Suprapubic skin (tissue), 4 donors: ENCODE results near the gene ZCCHC24. TPM values are rescaled to one million over a fixed set of nuclear protein-coding genes. Genes with fewer than 3 reads are reported as not detected.
A peak's percentile ranks its signal among the peaks of the same experiment; 100 is the strongest.

Source experiments
- DNase-seq, 2 donors: peaks; one replicate each; pipeline ENCODE4 v3.0.0-alpha.2; 2019; ENCODE audit warnings: low spot score in 2 of 2
- H3K27ac ChIP-seq: fragments of 200-600 bp; sonication (generic); one replicate; pipeline ENCODE4 v1.5.1; 2019
- H3K27me3 ChIP-seq: fragments of 200-600 bp; sonication (generic); one replicate; pipeline ENCODE4 v1.5.1; 2019
- H3K36me3 ChIP-seq: fragments of 200-600 bp; sonication (generic); one replicate; pipeline ENCODE4 v1.5.1; 2019
- H3K4me1 ChIP-seq: fragments of 200-600 bp; sonication (generic); one replicate; pipeline ENCODE4 v1.5.1; 2019
- H3K4me3 ChIP-seq: fragments of 200-600 bp; sonication (generic); one replicate; pipeline ENCODE4 v1.5.1; 2019; ENCODE audit warnings: mild to moderate bottlenecking
- H3K9me3 ChIP-seq: fragments of 200-600 bp; sonication (generic); one replicate; pipeline ENCODE4 v1.5.1; 2019
- CTCF ChIP-seq, 2 donors: fragments of 200-600 bp in 1 of 2; fragments of 450-650 bp in 1 of 2; sonication (generic) in 1 of 2; IDR thresholded peaks; one replicate each; pipeline ENCODE4 v1.5.1; 2016 to 2019; ENCODE audit warnings: antibody characterized with exemption in 2 of 2, mild to moderate bottlenecking in 1 of 2, moderate library complexity in 1 of 2
- EP300 ChIP-seq: sonication (generic); formaldehyde crosslinking; IDR thresholded peaks from one replicate; pipeline ENCODE4 v1.6.1; 2017; ENCODE audit warnings: antibody characterized with exemption
- POLR2A ChIP-seq, 2 donors: fragments of 450-650 bp; IDR thresholded peaks; one replicate each; pipeline ENCODE4 v1.6.1; 2017; ENCODE audit warnings: antibody characterized with exemption in 2 of 2, mild to moderate bottlenecking in 2 of 2, moderate library complexity in 2 of 2
- POLR2AphosphoS5 ChIP-seq, 3 donors: sonication (generic); formaldehyde crosslinking; IDR thresholded peaks; one replicate each; pipeline ENCODE4 v1.6.1; 2017; ENCODE audit warnings: antibody characterized with exemption in 3 of 3
- whole genome bisulfite sequencing: methylation state at CpG from one replicate; pipeline ENCODE4 v1.1.5; 2018; 5-methylcytosine and 5-hydroxymethylcytosine counted together
- total RNA-seq, 4 donors: library from RNA; depleted of rRNA; stranded (reverse); fragments of >200 nt; gene quantifications; one replicate each; pipeline ENCODE4 v1.1.0, GENCODE V29; 2016

Gene ZCCHC24
- total RNA-seq, 4 donors from 2014 or later = 8.9 to 17.3 (median 12.8) TPM

- peaks cover 49% of the 10 kb centered on the region for H3K4me1 ChIP-seq
- H3K4me3 ChIP-seq = no peak overlapping the region
- H3K36me3 ChIP-seq = peaks cover 15% of the 10 kb centered on the region
- DNase-seq = peak in 1 of 2 donors; percentile 58
- no peaks in the 10 kb centered on the region for H3K9me3 ChIP-seq
- H3K27ac ChIP-seq = no peak overlapping the region
- 82% methylated on average over 5 of the region's 5 CpGs for WGBS
- TF ChIP-seq POLR2AphosphoS5 (IDR thresholded peaks at IDR 0.05) (no peak), POLR2A (IDR thresholded peaks at IDR 0.05) (no peak), CTCF (IDR thresholded peaks at IDR 0.05) (no peak), EP300 (no peak)
- no peaks in the 10 kb centered on the region for H3K27me3 ChIP-seq
These were observed 100.0 kb downstream of the ZCCHC24 start for GRCh38 chr10:79345241-79346011.

- Histone ChIP-seq H3K4me1 (peaks cover 48% of the 10 kb centered on the region), H3K27ac (no peak overlapping the region), H3K27me3 (no peaks in the 10 kb centered on the region), H3K36me3 (peaks cover 7% of the 10 kb centered on the region), H3K9me3 (no peaks in the 10 kb centered on the region), H3K4me3 (no peak overlapping the region)
- TF ChIP-seq POLR2AphosphoS5 (IDR thresholded peaks at IDR 0.05) (no peak), CTCF (IDR thresholded peaks at IDR 0.05) (no peak), EP300 (no peak), POLR2A (IDR thresholded peaks at IDR 0.05) (no peak)
- peak in 1 of 2 donors; percentile 35 for DNase-seq
- WGBS = 85% methylated on average over 3 of the region's 3 CpGs
These were observed 100.8 kb downstream of the ZCCHC24 start for GRCh38 chr10:79344502-79345195.

- TF ChIP-seq CTCF (IDR thresholded peaks at IDR 0.05) (no peak), POLR2AphosphoS5 (IDR thresholded peaks at IDR 0.05) (no peak)
- no peak overlapping the region for H3K27ac ChIP-seq
- DNase-seq = peak in 1 of 2 donors; percentile 78
These were observed 102.4 kb downstream of the ZCCHC24 start for GRCh38 chr10:79342811-79343561.

GRCh38 chr10:79342295-79342761 lies 103.1 kb downstream of the ZCCHC24 start:
- Histone ChIP-seq H3K27me3 (no peaks in the 10 kb centered on the region), H3K27ac (no peak overlapping the region), H3K9me3 (no peaks in the 10 kb centered on the region), H3K4me3 (no peak overlapping the region), H3K36me3 (no peaks in the 10 kb centered on the region), H3K4me1 (peaks cover 27% of the 10 kb centered on the region)
- 72% methylated on average over 3 of the region's 5 CpGs for WGBS
- no peak for TF ChIP-seq POLR2A (IDR thresholded peaks at IDR 0.05)
- TF ChIP-seq POLR2AphosphoS5 (IDR thresholded peaks at IDR 0.05) = no peak
- TF ChIP-seq CTCF (IDR thresholded peaks at IDR 0.05) = no peak
- no peak for TF ChIP-seq EP300
- DNase-seq = peak in 1 of 2 donors; percentile 44

More at GRCh38 chr10:79342811-79343561, 102.4 kb downstream of the ZCCHC24 start:
- no peaks in the 10 kb centered on the region for H3K27me3 ChIP-seq
- H3K9me3 ChIP-seq = no peaks in the 10 kb centered on the region
- H3K4me3 ChIP-seq = no peak overlapping the region
- WGBS = 47% methylated on average over 3 of the region's 10 CpGs
- H3K4me1 ChIP-seq = peaks cover 31% of the 10 kb centered on the region
- H3K36me3 ChIP-seq = no peaks in the 10 kb centered on the region
